NCI-H1105 treated with DMSO at 0.1 percent for 48 hours (cell line): ENCODE data around the gene DOCK4.

Source experiments
- DNase-seq: peaks from one replicate; lab custom pipeline; 2025; lab: John Stamatoyannopoulos, UW

Gene DOCK4

GRCh38 chr7:112053737-112054069 lies 152.5 kb downstream of the DOCK4 start:
- DNase-seq, result no peak

- DNase-seq, result no peak
Observed at GRCh38 chr7:112052993-112053736, 153.0 kb downstream of the DOCK4 start.

- no peak for DNase-seq
Observed at GRCh38 chr7:112052498-112052897, 153.7 kb downstream of the DOCK4 start.

- no peak for DNase-seq
Observed at GRCh38 chr7:112050250-112050881, 155.8 kb downstream of the DOCK4 start.

GRCh38 chr7:112049555-112050249 lies 156.5 kb downstream of the DOCK4 start:
- no peak for DNase-seq

GRCh38 chr7:112047421-112047820 lies 158.8 kb downstream of the DOCK4 start:
- DNase-seq, result no peak

GRCh38 chr7:112045222-112045621 lies 161.0 kb downstream of the DOCK4 start:
- DNase-seq, result no peak

- no peak for DNase-seq
Observed at GRCh38 chr7:112042631-112043030, 163.6 kb downstream of the DOCK4 start.

- DNase-seq, result no peak
Observed at GRCh38 chr7:112038353-112038752, 167.8 kb downstream of the DOCK4 start.

- no peak for DNase-seq
Observed at GRCh38 chr7:112036071-112036470, 170.1 kb downstream of the DOCK4 start.

- no peak for DNase-seq
Observed at GRCh38 chr7:112031689-112032088, 174.5 kb downstream of the DOCK4 start.

- no peak for DNase-seq
Observed at GRCh38 chr7:112025556-112025955, 180.6 kb downstream of the DOCK4 start.

GRCh38 chr7:112023786-112024185 lies 182.4 kb downstream of the DOCK4 start:
- DNase-seq, result no peak

- DNase-seq, result no peak
Observed at GRCh38 chr7:112023282-112023681, 182.9 kb downstream of the DOCK4 start.

- no peak for DNase-seq
Observed at GRCh38 chr7:112022128-112022527, 184.1 kb downstream of the DOCK4 start.

GRCh38 chr7:112021379-112022044 lies 184.7 kb downstream of the DOCK4 start:
- no peak for DNase-seq

GRCh38 chr7:112020800-112021199 lies 185.4 kb downstream of the DOCK4 start:
- DNase-seq, result no peak

GRCh38 chr7:112019932-112020331 lies 186.3 kb downstream of the DOCK4 start:
- no peak for DNase-seq

GRCh38 chr7:112018305-112019030 lies 187.7 kb downstream of the DOCK4 start:
- DNase-seq, result no peak

GRCh38 chr7:112015146-112015545 lies 191.1 kb downstream of the DOCK4 start:
- no peak for DNase-seq

GRCh38 chr7:112014347-112014746 lies 191.9 kb downstream of the DOCK4 start:
- no peak for DNase-seq

GRCh38 chr7:112013274-112013673 lies 192.9 kb downstream of the DOCK4 start:
- no peak for DNase-seq
